Measurements from ENCODE around the gene PPP4R2.
A peak's percentile ranks its signal among the peaks of the same experiment; 100 is the strongest.
"Not testable (repeated sequence)": the region's sequence is repeated elsewhere in the genome, so short reads cannot be mapped to it uniquely, and the experiment has no call there.

The PPP4R2 gene

GRCh38 chr3:73055583-73055982, 59.0 kb downstream of the PPP4R2 start:
- TF ChIP-seq CTCF (IDR thresholded peaks at IDR 0.05; ENCODE audit: low read depth, low read length) = no peak
- no peak overlapping the region for H3K4me3 ChIP-seq (ENCODE audit: low read depth, low read length)

- TF ChIP-seq CTCF (IDR thresholded peaks at IDR 0.05; ENCODE audit: low read depth, low read length) = 0 out of 2 replicates have a peak, but pooled peaks have one; percentile 7
- no peak overlapping the region for H3K4me3 ChIP-seq (ENCODE audit: low read depth, low read length)
Measured at GRCh38 chr3:73056014-73056844, 59.6 kb downstream of the PPP4R2 start.

DNA sequence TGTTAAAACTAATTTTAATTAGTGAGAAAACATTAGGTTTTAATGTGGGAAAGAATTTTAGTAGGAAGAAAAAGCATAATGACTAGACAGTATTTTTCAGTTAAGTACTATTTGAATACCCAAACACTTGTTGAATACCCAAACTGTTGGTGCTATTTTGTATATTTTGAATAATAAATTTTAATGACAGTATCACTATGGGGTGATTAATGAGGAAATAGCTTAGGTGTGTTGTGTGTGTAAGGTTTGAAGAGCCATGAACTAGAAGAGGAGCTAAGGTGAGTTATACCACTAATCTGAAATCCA, 60.2 kb downstream of the PPP4R2 start:
- TF ChIP-seq CTCF (IDR thresholded peaks at IDR 0.05; ENCODE audit: low read depth, low read length) = no peak
- H3K4me3 ChIP-seq (ENCODE audit: low read depth, low read length) = no peak overlapping the region

DNA sequence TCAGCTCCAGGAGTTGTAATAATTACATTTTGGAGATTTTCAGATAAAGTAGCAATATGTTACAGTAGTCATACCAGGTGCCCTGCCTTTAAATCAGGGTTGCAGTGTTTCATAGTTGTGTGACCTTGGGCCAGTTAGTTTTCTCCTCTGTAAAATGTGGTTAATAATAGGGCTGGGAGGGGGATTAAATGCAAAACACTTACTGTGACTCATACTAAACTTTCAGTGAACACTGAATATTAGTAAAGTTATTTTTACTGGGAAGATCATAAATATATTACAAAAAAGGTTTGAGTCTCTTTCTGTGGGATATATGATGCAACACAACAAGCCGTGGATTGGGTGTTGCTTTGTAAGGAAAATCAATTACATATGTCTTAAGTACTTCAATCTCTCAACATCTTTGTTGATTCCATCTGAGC, 63.7 kb downstream of the PPP4R2 start:
- no peak overlapping the region for H3K4me3 ChIP-seq (ENCODE audit: low read depth, low read length)
- TF ChIP-seq CTCF (IDR thresholded peaks at IDR 0.05; ENCODE audit: low read depth, low read length) = no peak

DNA sequence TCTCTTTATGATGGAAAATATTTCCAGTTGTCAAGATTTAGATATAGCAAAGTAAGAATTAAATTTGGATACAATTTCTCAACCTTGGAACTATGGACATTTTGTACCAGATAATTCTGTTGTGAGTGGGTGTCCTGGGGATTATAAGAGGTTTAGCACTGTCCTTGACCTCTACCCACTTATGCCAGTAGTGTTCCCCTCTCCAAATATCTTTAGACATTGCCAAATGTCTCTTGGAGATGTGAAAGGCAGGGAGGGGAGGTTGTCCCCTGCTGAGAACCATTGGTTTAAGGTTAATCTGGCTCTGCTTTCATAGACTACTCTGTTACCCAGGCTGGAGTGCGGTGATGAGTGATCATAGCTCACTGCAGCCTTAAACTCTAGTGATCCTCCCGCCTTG, 64.8 kb downstream of the PPP4R2 start, which contains the start of gene EBLN2:
TSS of gene EBLN2 (plus strand) at position 244 of the 400 bp plus-strand sequence. CDS start 423 bp downstream, outside the sequence.
- TF ChIP-seq CTCF (IDR thresholded peaks at IDR 0.05; ENCODE audit: low read depth, low read length) = no peak

DNA sequence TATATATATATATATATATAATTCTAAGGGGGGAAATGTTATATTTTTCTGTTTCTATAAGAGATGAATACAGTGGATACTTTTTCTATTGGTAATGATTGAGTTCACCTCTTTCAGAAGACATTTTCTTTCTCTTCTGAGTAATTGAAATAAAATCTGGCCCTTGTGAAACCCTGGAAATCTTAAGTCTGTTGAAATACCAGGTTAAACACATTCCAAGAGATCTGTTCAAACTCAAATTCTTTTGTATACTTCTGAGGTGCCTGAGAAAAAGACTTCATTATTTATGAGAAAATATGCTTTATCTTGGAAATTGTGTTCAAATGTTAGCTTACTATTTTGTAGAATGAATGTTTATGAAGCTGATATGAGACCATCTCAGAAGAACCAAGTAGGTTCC, 69.6 kb downstream of the PPP4R2 start:
- H3K4me3 ChIP-seq (ENCODE audit: low read depth, low read length) = not testable (repeated sequence)

More for the DNA sequence above, 64.8 kb downstream of the PPP4R2 start, which contains the start of gene EBLN2:
- no peak within 1 kb of the TSS for H3K4me3 ChIP-seq (ENCODE audit: low read depth, low read length)

GRCh38 chr3:73068419-73068818, 71.8 kb downstream of the PPP4R2 start:
- TF ChIP-seq CTCF (IDR thresholded peaks at IDR 0.05; ENCODE audit: low read depth, low read length) = no peak

DNA sequence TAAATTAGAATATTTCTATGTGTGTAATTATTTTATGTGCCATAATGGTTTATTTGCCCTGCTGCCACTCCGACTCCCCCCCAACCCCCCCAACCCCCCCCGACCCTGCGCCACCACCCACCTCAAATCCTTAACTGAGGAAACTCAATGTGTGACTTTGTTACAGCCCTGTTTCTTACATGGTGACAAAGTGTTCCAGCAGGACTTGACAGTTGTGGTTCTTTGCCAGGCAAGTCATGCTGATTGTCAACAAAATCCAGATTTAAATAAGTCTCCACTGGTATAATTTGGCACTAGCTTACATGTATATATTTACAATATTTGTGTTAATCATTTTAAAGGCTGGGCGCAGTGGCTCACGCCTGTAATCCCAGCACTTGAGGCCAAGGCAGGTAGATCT, 72.6 kb downstream of the PPP4R2 start:
- no peak overlapping the region for H3K4me3 ChIP-seq (ENCODE audit: low read depth, low read length)
- TF ChIP-seq CTCF (IDR thresholded peaks at IDR 0.05; ENCODE audit: low read depth, low read length) = no peak

More at GRCh38 chr3:73068419-73068818, 71.8 kb downstream of the PPP4R2 start:
- no peak overlapping the region for H3K4me3 ChIP-seq (ENCODE audit: low read depth, low read length)
